Measurements from ENCODE around the gene TFG. TPM values are rescaled to one million over a fixed set of nuclear protein-coding genes. Genes with fewer than 3 reads are reported as not detected.

TFG gene
- total and polyA plus RNA-seq, 8 donors, result 15.8 to 90.9 (median 53.5) TPM

DNA sequence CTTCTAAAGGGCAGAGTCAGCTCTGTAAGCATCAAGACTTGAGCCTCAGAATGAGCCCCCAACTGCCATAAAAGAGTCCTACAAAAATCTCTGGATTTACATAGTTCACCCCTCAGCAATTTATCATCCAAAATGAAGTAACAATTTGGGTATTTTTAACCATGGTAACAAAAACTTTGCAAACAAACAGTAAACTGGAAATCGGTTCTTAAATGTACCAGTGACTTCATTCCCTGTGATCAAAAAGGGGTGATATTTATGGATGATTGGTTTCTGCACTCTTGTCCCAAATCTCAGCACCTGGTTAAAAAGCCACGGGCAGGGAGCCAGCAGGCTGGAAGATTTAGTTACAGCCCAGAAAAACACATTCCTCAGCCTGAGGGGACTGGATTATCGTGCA is 73.6 kb downstream of the TFG start:
- peaks cover 0 to 34% (median 5%) of the 10 kb centered on the region in 4 donors for H3K36me3 ChIP-seq
- peak in 1 of 2 donors; percentile 32 for DNase-seq
- H3K27me3 ChIP-seq, result no peaks in the 10 kb centered on the region
- intact Hi-C loops (cut with DNase I; ENCODE audit: low total_unique reads), result no loop called here
- peak overlapping the region in 1 of 5 donors; percentile 36 for H3K27ac ChIP-seq
- peaks cover 0 to 17% (median 5%) of the 10 kb centered on the region in 4 donors for H3K9me3 ChIP-seq
- no peak overlapping the region for H3K4me3 ChIP-seq
- 37 to 54% (median 52%) methylated on average over 3 of the region's 3 CpGs for WGBS, 5 donors
- TF ChIP-seq POLR2A (IDR thresholded peaks at IDR 0.05) (no peak), CTCF (IDR thresholded peaks at IDR 0.05) (no peak), EP300 (IDR thresholded peaks at IDR 0.05) (no peak), POLR2AphosphoS5 (IDR thresholded peaks at IDR 0.05) (no peak)
- H3K4me1 ChIP-seq, result peaks cover 0 to 8% (median 4%) of the 10 kb centered on the region in 4 donors

DNA sequence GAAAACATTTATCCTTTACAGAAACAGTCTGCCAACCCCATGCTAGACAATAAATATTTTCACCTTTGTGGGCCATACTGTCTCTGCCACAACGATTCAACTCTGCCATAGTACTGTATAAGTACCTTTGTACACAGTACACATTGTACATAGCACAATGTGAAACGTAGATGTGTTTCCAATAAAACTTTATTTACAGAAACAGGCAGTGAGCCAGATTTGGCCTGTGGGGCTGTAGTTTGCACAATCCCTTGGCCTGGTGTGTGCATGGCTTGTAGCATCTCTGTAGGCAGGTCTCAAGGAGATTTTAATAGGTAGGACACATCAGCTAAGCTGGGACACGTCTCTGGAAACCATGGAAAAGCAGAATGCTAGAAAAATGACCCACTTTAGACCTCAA is 74.3 kb downstream of the TFG start:
- no peaks in the 10 kb centered on the region for H3K27me3 ChIP-seq
- H3K27ac ChIP-seq, result no peak overlapping the region

DNA sequence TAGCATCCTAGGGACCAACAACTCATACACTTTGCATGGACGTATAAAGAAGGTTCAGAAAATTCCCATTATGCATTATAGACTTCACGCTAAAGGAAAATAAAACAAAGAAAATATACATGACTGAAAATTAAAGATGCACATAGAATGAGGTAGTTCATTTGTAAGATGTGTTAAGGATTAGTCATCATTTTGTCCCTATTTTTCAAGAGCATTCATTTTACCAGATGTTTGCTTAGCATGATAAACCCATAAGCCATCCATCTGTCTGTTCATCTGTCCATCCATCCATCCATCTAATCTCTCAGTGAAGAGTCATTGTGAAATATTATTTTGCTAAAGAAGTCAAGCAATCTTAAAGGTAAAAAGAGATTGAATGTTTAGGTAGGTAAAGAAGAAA is 80.3 kb downstream of the TFG start:
- no peaks in the 10 kb centered on the region for H3K4me1 ChIP-seq
- H3K36me3 ChIP-seq, result peaks cover 0 to 16% (median 3%) of the 10 kb centered on the region in 4 donors
- no peaks in the 10 kb centered on the region for H3K27me3 ChIP-seq
- DNase-seq, result no peak
- no peak overlapping the region for H3K27ac ChIP-seq
- no peak overlapping the region for H3K4me3 ChIP-seq
- 81 to 95% (median 93%) methylated on average over 2 of the region's 2 CpGs for WGBS, 5 donors
- TF ChIP-seq EP300 (IDR thresholded peaks at IDR 0.05) (no peak), POLR2AphosphoS5 (IDR thresholded peaks at IDR 0.05) (no peak), POLR2A (IDR thresholded peaks at IDR 0.05) (no peak), CTCF (IDR thresholded peaks at IDR 0.05) (no peak)
- intact Hi-C loops (cut with DNase I; ENCODE audit: low total_unique reads), result no loop called here
- H3K9me3 ChIP-seq, result peaks cover 0 to 17% (median 5%) of the 10 kb centered on the region in 4 donors

More for the DNA sequence above, 74.3 kb downstream of the TFG start:
- Histone ChIP-seq H3K4me1 (peaks cover 0 to 8% (median 4%) of the 10 kb centered on the region in 4 donors), H3K36me3 (peaks cover 0 to 29% (median 3%) of the 10 kb centered on the region in 4 donors), H3K9me3 (peaks cover 0 to 17% (median 5%) of the 10 kb centered on the region in 4 donors), H3K4me3 (no peak overlapping the region)
- intact Hi-C loops (cut with DNase I; ENCODE audit: low total_unique reads), result no loop called here
- DNase-seq, result no peak
- WGBS, 5 donors, result 69 to 86% (median 74%) methylated on average over 3 of the region's 3 CpGs
- TF ChIP-seq POLR2AphosphoS5 (IDR thresholded peaks at IDR 0.05) (no peak), EP300 (IDR thresholded peaks at IDR 0.05) (no peak), CTCF (IDR thresholded peaks at IDR 0.05) (no peak), POLR2A (IDR thresholded peaks at IDR 0.05) (no peak)

DNA sequence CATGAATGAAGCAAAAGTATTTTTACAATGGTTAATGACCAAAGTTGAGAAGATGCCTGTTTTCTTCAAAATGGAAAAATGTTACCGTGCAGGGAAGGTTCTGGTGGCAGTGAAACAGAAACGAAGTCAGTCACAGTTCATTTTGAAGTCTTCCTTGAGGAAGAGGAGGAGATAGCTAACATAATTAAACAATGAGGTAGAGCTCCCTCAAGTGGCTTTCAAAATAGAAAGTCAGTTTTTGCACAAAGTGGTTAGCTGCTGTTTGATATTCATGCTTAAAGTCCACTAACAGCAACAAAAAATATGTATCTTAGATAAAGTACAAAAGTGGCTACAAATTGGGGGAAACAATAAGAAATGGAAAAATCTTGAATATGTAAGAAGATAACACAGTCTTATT is 87.3 kb downstream of the TFG start:
- Histone ChIP-seq H3K4me1 (peaks cover 0 to 21% (median 5%) of the 10 kb centered on the region in 4 donors), H3K27me3 (no peaks in the 10 kb centered on the region), H3K4me3 (no peak overlapping the region), H3K9me3 (no peaks in the 10 kb centered on the region), H3K27ac (no peak overlapping the region), H3K36me3 (no peaks in the 10 kb centered on the region)
- intact Hi-C loops (cut with DNase I; ENCODE audit: low total_unique reads), result no loop called here
- DNase-seq, result peak in 1 of 2 donors; percentile 18
- TF ChIP-seq CTCF (IDR thresholded peaks at IDR 0.05), result peak in 1 of 7 experiments; percentile 14
- no peak for TF ChIP-seq EP300 (IDR thresholded peaks at IDR 0.05)
- TF ChIP-seq POLR2A (IDR thresholded peaks at IDR 0.05), result no peak
- TF ChIP-seq POLR2AphosphoS5 (IDR thresholded peaks at IDR 0.05), result no peak
- WGBS, 5 donors, result 11 to 23% (median 17%) methylated on average over 2 of the region's 2 CpGs

Data from stomach (tissue), 9 donors.